GM12872 (cell line): ENCODE measurements around the gene FAR2.

Experiments
- CTCF ChIP-seq: IDR thresholded peaks from 3 replicates; pipeline ENCODE4 v1.5.1; 2011; ENCODE audit warnings: low read depth, mild to moderate bottlenecking, low read length, moderate library complexity; ENCODE audit not compliant: insufficient read depth

The FAR2 gene

GRCh38 chr12:29171421-29172258, 22.6 kb downstream of the FAR2 start:
- TF ChIP-seq CTCF = no peak

- no peak for TF ChIP-seq CTCF
Measured at GRCh38 chr12:29176941-29177340, 27.9 kb downstream of the FAR2 start.

GRCh38 chr12:29187756-29188155, 38.7 kb downstream of the FAR2 start:
- no peak for TF ChIP-seq CTCF

GRCh38 chr12:29191267-29191850, 42.3 kb downstream of the FAR2 start:
- no peak for TF ChIP-seq CTCF

GRCh38 chr12:29198901-29199300, 49.8 kb downstream of the FAR2 start:
- no peak for TF ChIP-seq CTCF

GRCh38 chr12:29200586-29200985, 51.5 kb downstream of the FAR2 start:
- TF ChIP-seq CTCF = no peak

DNA sequence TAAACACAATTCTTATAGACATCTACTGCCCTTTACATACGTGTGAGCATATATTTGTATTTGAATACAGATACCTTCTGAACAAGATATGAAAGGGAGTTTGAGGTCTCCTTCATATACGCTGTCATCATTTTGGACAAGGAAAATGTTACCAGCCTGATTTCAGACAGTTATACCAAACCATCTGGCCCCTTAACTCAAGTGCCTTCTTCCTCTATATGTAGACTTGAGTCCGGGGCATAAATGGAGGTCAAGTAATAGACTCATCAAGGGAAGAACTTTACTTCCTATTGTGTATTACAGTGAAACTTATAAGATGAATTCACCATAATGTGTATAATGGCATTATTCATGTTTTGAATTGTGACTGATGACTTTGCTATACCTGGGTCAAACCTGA, 52.2 kb downstream of the FAR2 start:
- TF ChIP-seq CTCF = no peak
